Mucosa of rectum (tissue), 2 donors: Measurements from ENCODE around the gene ATXN1.
"Not testable (repeated sequence)": the region's sequence is repeated elsewhere in the genome, so short reads cannot be mapped to it uniquely, and the experiment has no call there.

Experiments
- H3K27ac ChIP-seq, 2 donors: one replicate each; pipeline ENCODE4 v1.7.0; 2013; ENCODE audit warnings: inconsistent platforms in 2 of 2, low read depth in 2 of 2, low read length in 2 of 2
- H3K27me3 ChIP-seq, 2 donors: one replicate each; pipeline ENCODE4 v1.7.0; 2013; ENCODE audit warnings: low read length in 2 of 2; ENCODE audit not compliant: control insufficient read depth in 2 of 2, insufficient read depth in 2 of 2
- H3K36me3 ChIP-seq, 2 donors: one replicate each; pipeline ENCODE4 v1.7.0; 2013; ENCODE audit warnings: low read length in 2 of 2; ENCODE audit not compliant: control insufficient read depth in 2 of 2, insufficient read depth in 2 of 2
- H3K4me1 ChIP-seq, 2 donors: one replicate each; pipeline ENCODE4 v1.7.0; 2013; ENCODE audit warnings: low read length in 2 of 2, mild to moderate bottlenecking in 1 of 2; ENCODE audit not compliant: control insufficient read depth in 2 of 2, insufficient read depth in 2 of 2
- H3K4me3 ChIP-seq, 2 donors: one replicate each; pipeline ENCODE4 v1.7.0; 2013; ENCODE audit warnings: low read length in 2 of 2
- H3K9ac ChIP-seq, 2 donors: one replicate each; pipeline ENCODE4 v1.7.0; 2013; ENCODE audit warnings: low read length in 2 of 2, low read depth in 1 of 2, mild to moderate bottlenecking in 1 of 2
- H3K9me3 ChIP-seq, 2 donors: one replicate each; pipeline ENCODE4 v1.7.0; 2013; ENCODE audit warnings: low read length in 2 of 2; ENCODE audit not compliant: control insufficient read depth in 2 of 2
- donor health status: healthy.
- donor health status: Normal muscosa, but diverticular disease.

Gene ATXN1

DNA sequence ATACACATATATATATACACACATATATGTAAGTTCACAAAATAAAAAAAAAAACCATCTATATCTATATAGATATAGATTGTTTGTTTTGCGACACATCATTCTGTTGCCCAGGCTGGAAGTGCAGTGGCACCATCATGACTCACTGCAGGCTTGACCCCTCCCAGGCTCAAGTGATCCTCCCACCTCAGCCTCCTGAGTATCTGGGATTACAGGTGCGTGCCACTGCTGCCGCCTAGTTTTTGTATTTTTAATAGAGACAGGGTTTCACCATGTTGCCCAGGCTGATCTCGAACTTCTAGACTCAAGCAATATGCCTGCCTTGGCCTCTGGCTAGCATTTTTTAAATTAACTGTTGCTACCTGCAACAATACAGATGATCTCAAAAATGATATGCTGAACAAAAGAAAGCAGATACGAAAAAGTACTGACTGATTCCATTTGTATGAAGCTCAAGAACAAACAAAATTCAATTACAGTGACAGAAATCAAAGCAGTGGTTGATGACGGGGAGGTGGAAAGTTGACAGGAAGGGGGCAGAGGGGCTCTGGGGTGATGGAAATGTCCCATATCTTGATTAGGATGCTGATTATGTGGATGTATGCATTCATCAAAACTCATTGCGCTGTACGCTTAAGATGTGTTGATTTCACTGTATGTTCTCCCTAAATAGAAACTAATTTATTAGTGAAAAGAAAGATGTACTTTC lies 49.6 kb downstream of the ATXN1 start:
- Histone ChIP-seq H3K27ac (no peak overlapping the region), H3K9ac (no peak overlapping the region), H3K36me3 (no peaks in the 10 kb centered on the region), H3K9me3 (no peaks in the 10 kb centered on the region), H3K27me3 (no peaks in the 10 kb centered on the region), H3K4me1 (peaks cover 0 to 13% of the 10 kb centered on the region in 2 donors), H3K4me3 (peak overlapping the region in 1 of 2 donors; percentile 11)

DNA sequence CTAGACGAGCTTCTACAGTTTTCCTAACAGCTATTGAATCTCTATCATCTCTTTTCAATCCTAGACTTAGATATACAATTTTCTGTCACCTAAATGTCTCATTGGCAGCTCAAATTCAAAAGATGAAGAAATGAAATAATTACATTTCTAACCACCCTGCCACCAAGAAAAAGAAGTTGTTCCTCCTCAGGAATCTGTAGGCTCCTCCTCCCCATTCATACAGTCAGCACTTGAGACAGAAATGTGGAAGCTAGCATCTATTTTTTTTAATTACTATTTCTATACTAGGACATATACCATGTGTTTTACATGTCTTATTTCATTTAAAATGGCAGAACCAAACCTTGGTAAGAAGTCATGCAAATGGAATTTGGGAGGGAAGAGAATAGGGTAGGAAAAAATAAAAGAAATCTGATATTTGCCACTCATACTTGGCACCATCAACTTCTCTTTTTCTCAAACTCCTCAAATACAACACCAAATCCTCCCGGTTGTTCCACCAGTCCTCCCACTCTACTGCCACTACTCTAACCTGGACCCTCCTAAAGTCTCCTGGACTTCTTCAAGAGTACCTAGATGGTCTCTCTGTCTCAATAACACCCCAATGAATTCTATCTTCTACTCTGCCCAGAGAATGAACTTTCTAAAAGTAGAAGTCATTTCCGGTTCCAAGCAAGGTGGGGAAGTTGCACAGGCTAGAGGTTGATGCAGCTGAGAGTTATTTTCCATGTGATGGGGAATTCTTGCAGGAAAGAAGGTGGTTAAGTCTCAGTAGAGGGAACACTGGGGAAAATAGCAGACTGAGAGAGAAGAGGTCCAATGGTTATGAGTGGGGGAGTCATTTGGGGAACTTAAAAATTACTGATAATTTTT lies 54.1 kb downstream of the ATXN1 start:
- Histone ChIP-seq H3K4me3 (no peak overlapping the region), H3K36me3 (no peaks in the 10 kb centered on the region), H3K4me1 (peaks cover 2 to 8% of the 10 kb centered on the region in 2 donors), H3K9ac (no peak overlapping the region), H3K27ac (no peak overlapping the region), H3K27me3 (no peaks in the 10 kb centered on the region), H3K9me3 (no peaks in the 10 kb centered on the region)

DNA sequence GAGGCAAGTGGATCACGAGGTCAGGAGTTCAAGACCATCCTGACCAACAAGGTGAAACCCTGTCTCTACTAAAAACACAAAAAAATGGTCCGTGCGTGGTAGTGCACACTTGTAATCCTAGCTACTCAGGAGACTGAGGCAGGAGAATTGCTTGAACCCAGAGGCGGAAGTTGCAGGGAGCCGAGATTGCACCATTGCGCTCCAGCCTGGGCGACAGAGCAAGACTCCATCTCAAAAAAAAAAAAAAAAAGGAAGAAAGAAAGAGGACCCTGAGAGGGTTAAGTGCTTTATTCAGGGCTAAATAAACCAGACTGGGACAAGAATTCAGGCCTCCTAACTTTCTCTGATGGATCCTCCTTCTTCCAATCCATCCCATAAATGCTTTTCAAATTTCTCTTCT lies 54.8 kb downstream of the ATXN1 start:
- not testable (repeated sequence) for H3K36me3 ChIP-seq, H3K27ac ChIP-seq, H3K4me1 ChIP-seq

DNA sequence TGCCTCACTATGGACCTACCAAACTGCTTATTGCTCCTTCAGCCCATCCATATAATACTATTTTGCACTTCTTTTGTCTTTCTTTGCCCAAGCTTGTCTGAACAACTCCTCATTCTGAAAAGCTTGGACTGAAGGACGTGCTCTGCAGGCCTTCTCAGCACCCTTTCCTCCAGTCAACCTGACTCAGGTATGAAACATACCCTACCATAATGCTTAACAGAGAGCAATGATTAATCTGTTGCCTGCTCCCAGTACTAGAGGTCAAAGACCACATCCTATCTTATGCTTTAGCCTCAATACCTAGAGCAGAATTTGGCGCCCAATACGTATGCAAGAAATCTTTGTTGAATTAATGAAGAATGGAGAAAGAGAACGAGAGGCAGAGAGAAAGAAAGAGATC lies 55.2 kb downstream of the ATXN1 start:
- Histone ChIP-seq H3K27me3 (no peaks in the 10 kb centered on the region), H3K36me3 (no peaks in the 10 kb centered on the region), H3K9ac (no peak overlapping the region), H3K4me1 (peaks cover 2 to 5% of the 10 kb centered on the region in 2 donors), H3K27ac (no peak overlapping the region), H3K9me3 (no peaks in the 10 kb centered on the region), H3K4me3 (no peak overlapping the region)

More for the DNA sequence above, 54.8 kb downstream of the ATXN1 start:
- not testable (repeated sequence) for H3K4me3 ChIP-seq, H3K9me3 ChIP-seq, H3K27me3 ChIP-seq, H3K9ac ChIP-seq

DNA sequence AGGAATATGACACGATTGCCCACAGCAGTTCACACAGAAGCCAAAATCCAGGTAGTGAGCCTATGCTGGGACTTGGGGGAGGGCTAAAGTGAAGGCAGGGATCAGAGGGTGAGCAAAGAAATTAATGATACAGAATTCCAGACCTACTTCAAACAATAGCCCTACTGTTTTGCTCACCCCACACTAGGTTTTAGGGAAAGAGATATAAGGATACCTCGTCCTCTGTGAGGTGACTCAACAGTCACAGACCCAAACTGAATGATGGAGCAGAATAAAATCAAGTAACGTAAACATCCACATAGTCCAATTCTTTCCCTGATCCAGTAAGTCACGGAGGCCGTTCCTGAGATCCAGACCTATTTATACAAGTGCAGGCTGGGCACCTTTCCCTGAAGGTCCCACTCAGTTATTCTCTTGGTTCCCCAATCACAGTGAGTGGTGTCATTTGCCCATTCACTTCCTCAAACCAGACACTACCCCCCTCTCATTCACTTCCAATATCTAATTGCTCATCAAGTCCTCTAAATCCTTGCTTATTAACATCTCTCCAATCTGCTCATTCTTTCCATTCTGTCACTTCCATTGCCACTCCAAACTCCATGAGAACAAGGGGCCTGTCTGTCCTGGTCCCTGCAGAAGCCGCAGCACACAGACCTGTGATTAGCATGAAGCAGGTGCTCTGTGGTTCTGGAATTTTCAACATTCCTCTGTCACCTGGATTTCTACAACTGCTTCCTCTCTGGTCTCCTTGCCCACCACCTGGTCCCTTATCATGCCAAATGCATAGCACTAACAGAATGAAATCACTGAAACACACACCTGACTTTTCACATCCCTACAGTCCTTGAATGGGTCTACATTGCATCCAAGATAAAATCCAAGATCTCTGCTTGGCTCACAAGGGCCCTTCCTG lies 55.9 kb downstream of the ATXN1 start:
- Histone ChIP-seq H3K4me3 (peak overlapping the region in 1 of 2 donors; percentile 33), H3K27ac (no peak overlapping the region)

DNA sequence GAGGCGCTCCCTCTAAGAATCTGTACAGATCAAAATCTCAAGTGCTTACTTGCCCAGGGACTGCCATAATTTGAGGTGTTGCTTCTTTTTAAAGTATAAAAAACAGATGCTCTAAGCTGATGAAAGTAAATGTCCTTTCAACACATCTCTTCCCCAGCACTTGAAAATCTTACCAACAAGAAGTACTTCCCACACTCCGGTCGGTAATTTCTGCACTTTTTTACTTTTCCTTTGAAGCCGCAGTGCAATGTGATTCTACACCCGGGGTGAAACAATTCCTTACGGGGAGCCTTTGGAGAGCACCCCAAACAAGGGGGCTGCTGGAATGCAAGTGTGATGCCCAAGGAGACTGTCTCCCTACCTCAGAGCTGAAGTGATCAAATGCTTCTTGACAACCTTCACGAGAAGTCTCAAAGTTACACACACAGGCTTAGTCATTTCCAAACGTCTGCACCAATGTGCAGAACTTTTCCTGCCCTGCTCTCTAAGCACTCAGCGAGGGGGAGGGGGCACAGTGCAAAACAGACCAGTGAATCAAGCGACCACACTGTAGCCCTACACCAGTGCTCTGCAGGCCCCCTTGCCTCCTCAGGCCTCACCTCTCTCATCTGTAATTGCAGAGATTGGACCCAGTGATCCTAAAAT lies 56.7 kb downstream of the ATXN1 start:
- Histone ChIP-seq H3K27ac (no peak overlapping the region), H3K4me1 (peaks cover 5% of the 10 kb centered on the region in 2 donors), H3K9me3 (no peaks in the 10 kb centered on the region), H3K4me3 (peak overlapping the region in 1 of 2 donors; percentile 33), H3K27me3 (no peaks in the 10 kb centered on the region), H3K9ac (no peak overlapping the region), H3K36me3 (no peaks in the 10 kb centered on the region)

More for the DNA sequence above, 55.9 kb downstream of the ATXN1 start:
- no peaks in the 10 kb centered on the region for H3K27me3 ChIP-seq
- no peaks in the 10 kb centered on the region for H3K36me3 ChIP-seq
- H3K9ac ChIP-seq, result no peak overlapping the region
- H3K4me1 ChIP-seq, result peaks cover 2 to 5% of the 10 kb centered on the region in 2 donors
- no peaks in the 10 kb centered on the region for H3K9me3 ChIP-seq

DNA sequence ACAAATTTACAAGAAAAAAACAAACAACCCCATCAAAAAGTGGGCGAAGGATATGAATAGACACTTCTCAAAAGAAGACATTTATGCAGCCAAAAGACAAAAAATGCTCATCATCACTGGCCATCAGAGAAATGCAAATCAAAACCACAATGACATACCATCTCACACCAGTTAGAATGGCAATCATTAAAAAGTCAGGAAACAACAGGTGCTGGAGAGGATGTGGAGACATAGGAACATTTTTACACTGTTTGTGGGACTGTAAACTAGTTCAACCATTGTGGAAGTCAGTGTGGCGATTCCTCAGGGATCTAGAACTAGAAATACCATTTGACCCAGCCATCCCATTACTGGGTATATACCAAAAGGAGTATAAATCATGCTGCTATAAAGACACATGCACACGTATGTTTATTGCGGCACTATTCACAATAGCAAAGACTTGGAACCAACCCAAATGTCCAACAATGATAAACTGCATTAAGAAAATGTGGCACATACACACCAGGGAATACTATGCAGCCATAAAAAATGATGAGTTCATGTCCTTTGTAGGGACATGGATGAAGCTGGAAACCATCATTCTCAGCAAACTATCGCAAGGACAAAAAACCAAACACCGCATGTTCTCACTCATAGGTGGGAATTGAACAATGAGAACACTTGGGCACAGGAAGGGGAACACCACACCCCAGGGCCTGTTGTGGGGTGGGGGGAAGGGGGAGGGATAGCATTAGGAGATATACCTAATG lies 58.5 kb downstream of the ATXN1 start:
- H3K27me3 ChIP-seq, H3K27ac ChIP-seq, H3K9ac ChIP-seq, H3K9me3 ChIP-seq, H3K36me3 ChIP-seq, H3K4me3 ChIP-seq: not testable (repeated sequence)
- H3K4me1 ChIP-seq, result peaks cover 5 to 12% of the 10 kb centered on the region in 2 donors

DNA sequence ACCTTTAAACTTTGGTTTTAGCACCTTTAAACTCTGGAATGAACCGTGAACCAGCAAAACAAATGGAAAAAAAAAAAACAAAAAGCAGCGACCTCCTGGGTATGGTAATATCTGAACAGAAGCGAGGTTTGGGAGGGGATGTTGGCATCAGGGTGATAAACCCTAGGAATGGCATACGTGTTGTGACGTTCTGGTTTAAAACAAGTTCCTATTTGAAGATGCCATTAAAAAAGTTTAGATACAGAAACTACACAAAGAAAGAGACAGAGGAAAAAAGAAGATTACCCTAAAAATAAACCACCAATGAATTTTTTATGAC lies 60.4 kb downstream of the ATXN1 start:
- Histone ChIP-seq H3K27ac (peak overlapping the region in 1 of 2 donors; percentile 39), H3K27me3 (no peaks in the 10 kb centered on the region), H3K36me3 (no peaks in the 10 kb centered on the region), H3K9me3 (no peaks in the 10 kb centered on the region), H3K4me3 (no peak overlapping the region), H3K9ac (peak overlapping the region in 1 of 2 donors; percentile 44), H3K4me1 (peaks cover 5 to 10% of the 10 kb centered on the region in 2 donors)

DNA sequence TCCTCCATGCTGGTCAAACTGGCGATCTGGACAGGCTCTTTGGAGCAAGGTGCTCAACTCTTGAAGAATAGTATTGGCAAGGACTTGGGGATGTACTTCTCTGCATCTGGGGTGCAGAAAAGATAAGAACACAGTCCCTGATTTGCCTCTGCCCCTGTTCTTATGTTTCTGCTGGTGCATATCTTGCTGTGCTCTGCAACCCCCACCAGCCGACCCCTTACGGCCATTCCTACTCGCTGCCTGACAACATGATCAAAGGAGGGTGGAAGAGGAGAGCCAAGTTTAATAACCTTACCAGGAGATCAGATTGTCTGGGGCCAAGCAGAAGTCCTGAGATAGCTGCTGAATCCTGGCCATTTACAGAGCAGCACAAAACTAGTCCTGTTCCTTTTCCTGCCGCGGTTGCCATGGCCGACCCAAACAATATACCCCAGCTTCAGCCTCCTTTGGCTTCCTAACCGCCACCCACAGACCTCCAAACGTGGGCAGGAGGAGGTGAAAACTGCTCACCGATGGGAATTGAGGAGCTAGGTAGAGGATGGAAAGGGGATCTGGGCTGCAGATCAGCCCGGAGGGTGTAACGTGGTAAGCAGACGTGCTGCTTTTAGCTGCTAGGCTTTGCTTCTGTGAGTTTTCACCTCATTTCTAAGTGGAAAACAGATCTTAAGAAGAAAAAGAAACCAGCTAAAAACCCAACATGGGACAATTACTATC lies 60.9 kb downstream of the ATXN1 start:
- no peaks in the 10 kb centered on the region for H3K9me3 ChIP-seq
- H3K4me1 ChIP-seq, result peaks cover 5 to 10% of the 10 kb centered on the region in 2 donors
- no peaks in the 10 kb centered on the region for H3K36me3 ChIP-seq
- peak overlapping the region; percentile 39 to 41 for H3K27ac ChIP-seq
- H3K27me3 ChIP-seq, result no peaks in the 10 kb centered on the region
- peak overlapping the region; percentile 10 to 44 for H3K9ac ChIP-seq
- H3K4me3 ChIP-seq, result peak overlapping the region; percentile 51 to 59
